Sigmoid colon (tissue), 7 donors: Measurements from ENCODE around the gene BAHD1. TPM values are rescaled to one million over a fixed set of nuclear protein-coding genes. Genes with fewer than 3 reads are reported as not detected.

Experiments
- DNase-seq: peaks from one replicate; pipeline ENCODE4 v3.0.0-alpha.2; 2019
- H3K27ac ChIP-seq, 4 donors: fragments of 200-600 bp; sonication (generic); one replicate each; pipeline ENCODE4 v1.5.1; 2016 to 2019; ENCODE audit warnings: mild to moderate bottlenecking in 1 of 4
- H3K27me3 ChIP-seq, 3 donors: fragments of 200-600 bp; sonication (generic); one replicate each; pipeline ENCODE4 v1.5.1; 2019; ENCODE audit warnings: mild to moderate bottlenecking in 1 of 3
- H3K36me3 ChIP-seq, 4 donors: fragments of 200-600 bp; sonication (generic); one replicate each; pipeline ENCODE4 v1.5.1; 2016 to 2019
- H3K4me1 ChIP-seq, 4 donors: fragments of 200-600 bp; sonication (generic); one replicate each; pipeline ENCODE4 v1.5.1; 2017 to 2019
- H3K4me3 ChIP-seq, 4 donors: fragments of 200-600 bp; sonication (generic); one replicate each; pipeline ENCODE4 v1.5.1; 2017 to 2019; ENCODE audit warnings: mild to moderate bottlenecking in 2 of 4, moderate library complexity in 1 of 4
- H3K9me3 ChIP-seq, 4 donors: fragments of 200-600 bp in 3 of 4; sonication (generic) in 3 of 4; one replicate each; pipeline versions ENCODE4 v1.5.1 to v1.6.1; 2013 to 2019
- CTCF ChIP-seq, 4 experiments: fragments of 450-650 bp in 3 of 4; fragments of 200-600 bp in 1 of 4; IDR thresholded peaks; one replicate each; pipeline ENCODE4 v1.5.1; 2016 to 2019; ENCODE audit warnings: antibody characterized with exemption in 4 of 4, mild to moderate bottlenecking in 3 of 4, moderate library complexity in 2 of 4
- EP300 ChIP-seq, 4 donors: sonication (generic); formaldehyde crosslinking; IDR thresholded peaks; one replicate each; pipeline ENCODE4 v1.6.1; 2017; ENCODE audit warnings: antibody characterized with exemption in 4 of 4
- POLR2A ChIP-seq, 2 donors: fragments of 450-650 bp; IDR thresholded peaks; one replicate each; pipeline ENCODE4 v1.6.1; 2016; ENCODE audit warnings: antibody characterized with exemption in 2 of 2, mild to moderate bottlenecking in 2 of 2, moderate library complexity in 2 of 2
- POLR2AphosphoS5 ChIP-seq, 4 donors: sonication (generic); formaldehyde crosslinking; IDR thresholded peaks; one replicate each; pipeline ENCODE4 v1.6.1; 2017; ENCODE audit warnings: antibody characterized with exemption in 4 of 4
- WGBS, 2 donors: extraction: QIAGEN DNeasy Blood & Tissue Kit; methylation state at CpG; one replicate each; pipeline ENCODE4 v1.1.7; 2013; 5-methylcytosine and 5-hydroxymethylcytosine counted together
- intact Hi-C: fragments of 100-400 bp; cut with DNase I; formaldehyde crosslinking; loops from one replicate; pipeline ENCODE4 v1.15.1; 2023
- polyA plus RNA-seq, 3 donors: library from polyadenylated mRNA; stranded (reverse); fragments of 200-250 nt; gene quantifications; one replicate each; pipeline ENCODE4 v1.2.3, GENCODE V29; 2013
- total RNA-seq, 4 donors: library from RNA; depleted of rRNA; stranded (reverse); fragments of >200 nt; gene quantifications; one replicate each; pipeline ENCODE4 v1.1.0, GENCODE V29; 2016
- donor health status: healthy with polysubstance abuse.
- donor health status: Bipolar disorder and iron deficiency.
- donor health status: healthy.

The BAHD1 gene
- total and polyA plus RNA-seq, 7 donors = 7.7 to 20.2 (median 9.6) TPM

GRCh38 chr15:40495516-40495915, 54.8 kb downstream of the BAHD1 start:
- WGBS, 2 donors = 96% methylated on average over 2 of the region's 2 CpGs

DNA sequence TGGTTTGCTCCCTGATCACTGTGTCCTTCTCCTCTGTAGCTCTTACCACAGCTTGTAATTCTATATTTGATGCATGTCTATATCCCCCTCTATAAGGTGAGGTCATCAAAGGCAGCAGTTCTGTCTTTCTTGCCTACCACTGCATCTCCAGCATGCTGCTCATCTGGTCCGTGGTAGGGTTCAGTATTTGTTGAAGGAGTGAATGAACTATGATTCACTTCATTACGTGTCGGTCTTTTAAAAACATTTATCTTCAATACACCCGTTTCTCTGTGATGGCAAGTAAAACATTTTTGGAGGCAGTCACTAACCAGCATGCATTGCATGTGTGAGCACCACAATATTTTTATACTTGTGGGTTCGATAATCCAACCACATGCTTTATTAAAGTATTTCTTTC, 57.7 kb downstream of the BAHD1 start:
- Histone ChIP-seq H3K27me3 (peaks cover 0 to 3% (median 0%) of the 10 kb centered on the region in 3 donors), H3K9me3 (no peaks in the 10 kb centered on the region), H3K4me1 (no peaks in the 10 kb centered on the region), H3K4me3 (no peak overlapping the region), H3K36me3 (no peaks in the 10 kb centered on the region), H3K27ac (no peak overlapping the region)
- TF ChIP-seq POLR2A (IDR thresholded peaks at IDR 0.05) (no peak), POLR2AphosphoS5 (IDR thresholded peaks at IDR 0.05) (no peak), EP300 (IDR thresholded peaks at IDR 0.05) (no peak), CTCF (IDR thresholded peaks at IDR 0.05) (no peak)
- intact Hi-C loops = no loop called here
- no peak for DNase-seq
- 58 to 80% methylated on average over 5 of the region's 5 CpGs for WGBS, 2 donors

More at GRCh38 chr15:40495516-40495915, 54.8 kb downstream of the BAHD1 start:
- DNase-seq = no peak
- Histone ChIP-seq H3K4me3 (no peak overlapping the region), H3K9me3 (no peaks in the 10 kb centered on the region), H3K27ac (no peak overlapping the region), H3K27me3 (peaks cover 0 to 3% (median 0%) of the 10 kb centered on the region in 3 donors), H3K36me3 (no peaks in the 10 kb centered on the region), H3K4me1 (no peaks in the 10 kb centered on the region)
- TF ChIP-seq CTCF (IDR thresholded peaks at IDR 0.05) (no peak), POLR2A (IDR thresholded peaks at IDR 0.05) (no peak), EP300 (IDR thresholded peaks at IDR 0.05) (no peak), POLR2AphosphoS5 (IDR thresholded peaks at IDR 0.05) (no peak)
- intact Hi-C loops = no loop called here

GRCh38 chr15:40498891-40499290, 58.1 kb downstream of the BAHD1 start:
- H3K9me3 ChIP-seq = no peaks in the 10 kb centered on the region
- intact Hi-C loops = no loop called here

DNA sequence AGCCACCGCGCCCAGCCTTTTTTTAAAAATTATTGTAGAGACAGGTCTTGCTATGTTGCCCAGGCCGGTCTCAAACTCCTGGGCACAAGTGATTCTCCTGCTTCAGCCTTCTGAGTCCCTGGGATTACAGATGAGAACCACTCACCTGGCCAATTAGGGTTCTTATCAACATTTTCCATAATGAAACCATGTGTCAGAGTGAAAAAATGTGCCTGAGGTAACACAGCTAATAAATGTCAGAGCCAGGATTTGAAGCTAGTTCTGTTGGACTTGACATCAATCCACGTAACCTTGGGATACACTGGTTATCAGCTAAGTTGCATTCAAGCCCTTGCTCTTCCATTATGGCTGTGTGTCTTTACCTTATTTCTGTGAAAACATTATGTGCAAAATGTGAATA, 59.2 kb downstream of the BAHD1 start:
- H3K27me3 ChIP-seq = peaks cover 0 to 3% (median 0%) of the 10 kb centered on the region in 3 donors
- no peaks in the 10 kb centered on the region for H3K36me3 ChIP-seq
- H3K4me3 ChIP-seq = no peak overlapping the region
- no peak overlapping the region for H3K27ac ChIP-seq
- no peak for TF ChIP-seq EP300 (IDR thresholded peaks at IDR 0.05)
- TF ChIP-seq POLR2AphosphoS5 (IDR thresholded peaks at IDR 0.05) = no peak
- TF ChIP-seq POLR2A (IDR thresholded peaks at IDR 0.05) = no peak
- no peak for TF ChIP-seq CTCF (IDR thresholded peaks at IDR 0.05)
- 82 to 92% methylated on average over 4 of the region's 4 CpGs for WGBS, 2 donors
- DNase-seq = no peak
- intact Hi-C loops = no loop called here
- no peaks in the 10 kb centered on the region for H3K9me3 ChIP-seq
- H3K4me1 ChIP-seq = no peaks in the 10 kb centered on the region

More at GRCh38 chr15:40498891-40499290, 58.1 kb downstream of the BAHD1 start:
- TF ChIP-seq CTCF (IDR thresholded peaks at IDR 0.05) (no peak), EP300 (IDR thresholded peaks at IDR 0.05) (no peak), POLR2A (IDR thresholded peaks at IDR 0.05) (no peak), POLR2AphosphoS5 (IDR thresholded peaks at IDR 0.05) (no peak)
- no peak for DNase-seq
- H3K4me3 ChIP-seq = no peak overlapping the region
- no peaks in the 10 kb centered on the region for H3K4me1 ChIP-seq
- no peaks in the 10 kb centered on the region for H3K36me3 ChIP-seq
- peaks cover 0 to 3% (median 0%) of the 10 kb centered on the region in 3 donors for H3K27me3 ChIP-seq
- WGBS, 2 donors = 71 to 77% methylated on average over 4 of the region's 4 CpGs
- H3K27ac ChIP-seq = no peak overlapping the region
